EH (cell line): ENCODE results near the gene HSPBP1.

ENCODE experiments used
- DNase-seq: peaks from one replicate; pipeline ENCODE4 v3.0.0-alpha.2; 2015; ENCODE audit warnings: low read depth

The HSPBP1 gene

GRCh38 chr19:55275851-55276719 lies 3.8 kb downstream of the HSPBP1 start:
- DNase-seq = no peak

DNA sequence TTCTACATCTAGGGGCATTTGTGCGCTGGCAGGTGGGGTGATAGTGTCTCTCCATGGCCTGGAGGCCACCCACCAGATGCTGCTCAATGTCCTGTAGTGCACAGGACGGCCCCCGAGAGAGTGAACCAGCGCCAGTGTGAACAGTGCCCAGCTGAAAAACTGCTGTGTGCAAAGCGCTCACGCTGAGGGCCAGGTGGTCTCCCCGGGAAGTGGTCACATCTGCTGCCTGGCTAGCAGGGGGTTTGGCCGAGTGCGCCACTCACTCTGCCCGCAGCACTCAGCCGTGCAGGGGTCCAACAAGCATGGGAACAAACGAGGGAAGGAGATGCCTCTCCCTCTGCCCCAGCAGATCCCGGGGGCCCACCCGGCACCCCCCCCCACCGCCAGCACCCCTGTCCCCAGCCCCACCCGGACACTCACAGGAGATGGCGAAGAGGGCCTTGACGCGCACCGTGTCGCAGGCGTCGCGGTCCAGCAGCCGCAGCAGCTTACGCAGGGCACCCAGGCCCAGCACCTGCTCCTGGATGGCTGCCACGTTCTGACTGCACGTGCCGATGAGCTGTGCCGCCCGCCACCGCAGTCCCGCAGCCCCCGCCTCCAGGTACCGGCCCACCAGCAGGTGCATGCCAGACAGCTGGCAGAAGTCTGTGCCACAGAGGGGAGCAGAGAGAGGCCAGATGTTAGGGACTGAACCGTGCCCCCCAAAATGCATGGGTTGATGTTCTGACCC lies 5.8 kb downstream of the HSPBP1 start:
- DNase-seq = no peak

DNA sequence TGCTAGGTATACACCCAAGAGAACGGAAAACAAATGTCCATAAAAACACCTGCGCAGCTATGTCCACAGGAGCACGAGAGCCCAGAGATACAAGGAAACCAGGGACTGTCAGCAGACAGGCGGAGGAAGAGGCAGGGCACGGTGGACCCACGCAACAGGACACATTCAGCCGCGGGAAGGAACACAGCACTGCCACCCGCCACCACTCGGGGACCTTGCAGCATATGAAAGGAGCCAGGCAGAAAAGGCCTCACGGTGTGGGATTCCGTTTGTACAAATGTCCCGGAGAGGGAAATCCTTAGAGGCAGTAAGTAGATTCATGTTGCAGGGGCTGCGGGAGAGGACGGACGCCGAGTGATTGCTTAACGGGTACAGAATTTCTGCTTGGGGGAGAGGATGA lies 7.8 kb downstream of the HSPBP1 start:
- DNase-seq = no peak

- DNase-seq = no peak
Measured at GRCh38 chr19:55270172-55270942, 9.6 kb downstream of the HSPBP1 start.

GRCh38 chr19:55269299-55269698 lies 10.6 kb downstream of the HSPBP1 start:
- DNase-seq = no peak

- DNase-seq = no peak
Measured at GRCh38 chr19:55266840-55267239, 13.1 kb downstream of the HSPBP1 start.

DNA sequence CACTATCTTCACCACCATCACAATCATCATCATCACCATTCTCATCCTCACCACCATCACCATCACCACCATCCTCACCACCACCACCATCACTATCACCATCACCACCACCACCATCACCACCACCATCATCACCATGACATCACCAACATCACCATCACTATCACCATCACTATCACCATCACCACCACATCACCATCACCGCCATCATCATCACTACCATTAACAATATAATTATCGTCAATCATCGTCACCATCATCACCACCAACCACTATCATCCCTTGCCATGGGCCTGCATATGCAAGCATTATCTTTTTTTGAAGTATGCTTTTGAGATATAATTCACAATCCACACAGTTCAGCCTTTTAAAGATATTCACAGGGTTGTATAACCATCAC lies 13.5 kb downstream of the HSPBP1 start:
- no peak for DNase-seq

GRCh38 chr19:55265723-55266386 lies 14.1 kb downstream of the HSPBP1 start:
- no peak for DNase-seq

DNA sequence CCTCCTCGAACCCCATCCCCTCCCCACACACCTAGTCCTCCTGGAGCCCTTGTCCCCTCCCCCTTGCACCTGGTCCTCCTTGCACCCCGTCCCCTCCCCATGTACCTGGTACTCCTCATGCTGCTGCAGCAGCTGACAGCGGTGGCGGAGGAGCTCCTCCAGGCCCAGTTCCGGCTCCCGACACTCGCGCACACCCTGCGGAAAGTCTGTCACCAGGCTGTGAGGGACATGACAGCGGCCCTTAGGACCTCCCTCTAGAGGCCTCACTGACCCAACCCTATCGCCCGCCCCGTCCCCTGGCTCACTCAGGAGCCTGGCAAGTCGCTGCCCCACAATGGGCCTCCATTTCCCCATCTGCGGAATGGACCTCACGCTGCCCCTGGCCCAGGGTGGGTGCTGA lies 14.7 kb downstream of the HSPBP1 start:
- no peak for DNase-seq

DNA sequence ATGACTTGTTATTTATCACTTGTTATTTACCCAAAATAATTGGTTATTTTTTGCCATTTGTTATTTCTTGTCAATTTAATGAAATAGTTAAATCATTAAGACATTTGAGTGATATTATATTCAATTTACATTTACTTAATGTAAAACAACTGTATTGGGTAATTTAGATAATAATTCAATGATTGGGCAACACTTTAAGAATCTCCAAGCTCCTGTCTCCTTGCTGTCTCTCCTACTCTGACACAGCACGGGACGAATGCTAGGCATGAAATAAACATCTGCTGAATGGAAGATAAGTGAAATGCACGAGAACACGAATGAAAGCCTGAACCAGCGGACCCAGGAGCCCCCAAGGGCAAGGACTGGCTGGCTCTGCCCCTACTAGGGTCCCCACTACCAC lies 15.4 kb downstream of the HSPBP1 start:
- DNase-seq = no peak

DNA sequence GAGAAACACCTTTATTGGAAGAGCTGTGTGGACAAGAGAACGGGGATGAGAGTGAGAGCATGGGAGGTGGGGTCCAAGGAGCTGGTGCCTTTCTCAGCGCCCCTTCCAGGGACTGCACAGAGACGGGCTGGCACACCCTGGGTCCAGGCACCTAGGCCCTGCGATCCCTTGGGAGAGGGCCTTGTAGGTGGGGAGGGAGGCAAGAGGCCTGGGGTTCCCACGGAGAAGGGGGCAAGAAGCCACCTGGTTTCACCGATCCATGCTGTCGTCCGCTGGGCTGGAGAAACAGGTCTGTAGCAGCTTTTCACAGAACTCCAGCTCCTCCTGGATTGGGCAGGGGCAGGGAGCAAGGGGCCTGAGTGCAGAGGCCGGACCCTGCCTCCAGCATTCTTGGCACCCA lies 17.6 kb downstream of the HSPBP1 start:
- DNase-seq = no peak

GRCh38 chr19:55261671-55262126 lies 18.2 kb downstream of the HSPBP1 start:
- no peak for DNase-seq

DNA sequence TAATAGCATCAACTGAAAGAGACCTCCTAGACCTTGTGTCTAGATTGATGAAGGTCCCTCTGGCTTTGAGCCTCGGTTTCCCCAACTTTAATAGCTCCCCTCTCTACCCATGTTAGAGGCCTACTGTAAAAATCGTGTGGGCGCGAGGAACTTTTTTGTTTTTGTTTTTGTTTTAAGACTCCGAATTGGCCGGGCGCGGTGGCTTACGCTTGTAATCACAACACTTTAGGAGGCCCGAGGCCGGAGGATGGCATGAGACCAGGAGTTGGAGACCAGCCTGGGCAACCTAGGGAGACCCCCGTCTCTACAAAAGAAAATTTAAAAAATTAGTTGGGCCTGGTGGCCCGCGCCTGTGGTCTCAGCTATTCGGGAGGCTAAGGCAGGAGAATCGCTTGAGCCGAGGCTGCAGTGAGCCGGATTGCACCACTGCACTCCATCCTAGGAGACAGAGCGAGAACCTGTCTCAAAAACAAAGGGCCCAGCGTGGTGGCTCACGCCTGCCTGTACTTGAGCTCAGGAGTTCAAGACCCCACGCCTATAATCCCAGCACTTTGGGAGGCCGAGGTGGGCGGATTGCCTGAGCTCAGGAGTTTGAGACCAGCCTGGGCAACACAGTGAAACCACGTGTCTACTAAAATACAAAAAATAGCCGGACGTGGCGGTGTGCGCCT lies 20.2 kb downstream of the HSPBP1 start:
- DNase-seq = no peak

DNA sequence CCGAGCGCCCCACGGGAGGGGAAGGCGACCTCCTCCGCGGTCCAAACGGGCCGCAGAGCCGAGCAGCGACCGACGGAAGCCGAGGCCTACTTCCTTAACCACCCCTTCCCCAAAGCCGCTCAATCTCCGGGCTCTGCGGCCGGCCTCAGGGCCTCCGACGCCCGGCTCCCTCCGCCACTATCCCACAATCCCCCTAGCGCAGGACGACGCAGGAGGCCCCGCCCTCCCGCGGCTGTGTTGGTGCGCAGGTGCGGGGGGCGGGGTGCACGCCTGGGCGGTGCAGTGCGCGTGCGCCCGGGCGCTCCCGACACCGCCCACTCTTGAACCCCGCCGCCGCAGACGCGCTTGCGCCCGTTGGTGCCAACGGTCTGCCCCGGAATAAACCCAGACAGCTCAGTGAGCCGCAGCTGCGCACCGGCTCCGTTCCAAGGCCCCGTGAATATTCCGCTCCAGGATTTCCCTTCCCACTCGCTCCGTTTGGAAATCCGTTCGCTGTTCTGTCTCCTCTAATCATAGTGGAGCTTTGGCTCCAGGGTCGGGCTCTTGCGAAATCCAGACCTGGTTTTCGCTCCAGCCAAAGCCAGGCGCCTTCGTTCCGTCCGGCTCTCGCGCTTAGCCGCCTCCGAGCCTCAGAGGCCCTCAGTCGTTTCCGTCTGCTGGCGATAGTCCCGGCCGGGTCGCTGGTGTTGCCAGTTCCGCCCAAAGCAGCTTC lies 20.9 kb downstream of the HSPBP1 start, which contains the start of gene PPP6R1:
TSS of gene PPP6R1 (minus strand) at position 190 of the 712 bp plus-strand sequence. CDS start 11,914 bp downstream, outside the sequence.
- DNase-seq = peak; percentile 100

DNA sequence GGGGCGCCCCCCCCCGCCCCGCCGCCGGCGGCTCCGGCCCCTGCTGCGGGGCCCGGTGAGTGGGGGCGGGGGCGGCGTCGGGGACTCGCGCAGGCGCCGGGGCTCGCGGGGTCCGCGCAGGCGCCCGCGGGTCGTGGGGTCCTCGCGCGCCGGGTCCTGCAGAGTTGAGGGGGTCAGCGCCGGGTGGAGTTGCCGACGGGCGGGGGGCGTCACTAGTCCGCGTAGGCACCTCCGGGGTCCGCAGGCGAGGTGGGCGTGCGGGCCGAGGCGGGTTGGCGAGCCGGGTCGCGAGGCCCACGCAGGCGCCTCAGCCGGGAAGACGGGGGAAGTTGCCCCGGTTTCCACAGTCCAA lies 21.5 kb downstream of the HSPBP1 start:
- DNase-seq = no peak

- peak; percentile 39 for DNase-seq
Measured at GRCh38 chr19:55257461-55258420, 22.2 kb downstream of the HSPBP1 start.

DNA sequence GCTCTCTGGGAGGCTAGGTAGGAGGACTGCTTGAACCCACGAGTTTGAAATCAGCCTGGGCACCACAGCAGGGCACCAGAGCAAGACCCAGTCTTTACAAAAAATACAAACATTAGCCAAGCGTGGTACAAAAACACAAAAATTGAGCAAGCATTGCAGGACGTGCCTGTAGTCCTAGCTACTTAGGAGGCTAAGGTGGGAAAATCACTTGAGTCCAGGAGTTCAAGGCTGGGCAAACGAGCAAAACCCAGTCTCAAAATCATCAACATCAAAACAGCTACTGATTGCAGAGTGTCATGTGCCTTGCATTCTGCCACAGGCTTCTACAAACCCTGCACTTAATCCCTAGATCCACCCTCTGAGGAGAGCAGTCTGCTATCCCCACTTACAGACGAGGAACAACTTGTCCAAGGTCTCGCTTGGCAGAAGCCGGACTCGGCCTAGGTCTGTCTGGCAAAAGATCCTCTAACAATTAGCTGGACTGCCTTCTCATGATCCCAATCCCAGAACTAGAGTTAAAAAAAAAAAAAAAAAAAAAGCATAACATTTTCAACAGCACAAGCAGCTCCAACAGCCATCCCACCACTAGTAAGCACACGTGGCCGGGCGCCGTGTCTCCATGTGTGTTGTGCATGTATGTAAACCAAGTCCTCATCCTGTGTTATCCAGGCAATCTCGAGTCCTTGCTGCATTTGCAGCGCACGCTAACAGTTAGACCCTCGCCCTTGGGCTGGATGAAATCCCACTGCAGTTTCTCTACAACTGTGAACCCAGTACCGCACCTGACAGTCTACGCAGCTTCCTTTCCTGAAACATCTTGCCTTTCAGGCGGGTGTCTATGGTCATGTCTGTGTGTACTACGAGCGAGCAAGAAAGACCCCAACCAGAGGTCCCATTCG lies 23.1 kb downstream of the HSPBP1 start:
- DNase-seq = no peak

GRCh38 chr19:55255618-55256423 lies 24.1 kb downstream of the HSPBP1 start:
- DNase-seq = peak; percentile 36
